Erythroblast (primary cell): Measurements from ENCODE around the gene LZIC.

Experiments
- GATA1 ChIP-seq: IDR thresholded peaks from 2 replicates; pipeline ENCODE4 v1.6.1; 2011; ENCODE audit warnings: low read depth, mild to moderate bottlenecking, control low read depth, low read length, moderate library complexity
- POLR2A ChIP-seq: IDR thresholded peaks from 2 replicates; pipeline ENCODE4 v1.6.1; 2011; ENCODE audit warnings: mild to moderate bottlenecking, low read length

DNA sequence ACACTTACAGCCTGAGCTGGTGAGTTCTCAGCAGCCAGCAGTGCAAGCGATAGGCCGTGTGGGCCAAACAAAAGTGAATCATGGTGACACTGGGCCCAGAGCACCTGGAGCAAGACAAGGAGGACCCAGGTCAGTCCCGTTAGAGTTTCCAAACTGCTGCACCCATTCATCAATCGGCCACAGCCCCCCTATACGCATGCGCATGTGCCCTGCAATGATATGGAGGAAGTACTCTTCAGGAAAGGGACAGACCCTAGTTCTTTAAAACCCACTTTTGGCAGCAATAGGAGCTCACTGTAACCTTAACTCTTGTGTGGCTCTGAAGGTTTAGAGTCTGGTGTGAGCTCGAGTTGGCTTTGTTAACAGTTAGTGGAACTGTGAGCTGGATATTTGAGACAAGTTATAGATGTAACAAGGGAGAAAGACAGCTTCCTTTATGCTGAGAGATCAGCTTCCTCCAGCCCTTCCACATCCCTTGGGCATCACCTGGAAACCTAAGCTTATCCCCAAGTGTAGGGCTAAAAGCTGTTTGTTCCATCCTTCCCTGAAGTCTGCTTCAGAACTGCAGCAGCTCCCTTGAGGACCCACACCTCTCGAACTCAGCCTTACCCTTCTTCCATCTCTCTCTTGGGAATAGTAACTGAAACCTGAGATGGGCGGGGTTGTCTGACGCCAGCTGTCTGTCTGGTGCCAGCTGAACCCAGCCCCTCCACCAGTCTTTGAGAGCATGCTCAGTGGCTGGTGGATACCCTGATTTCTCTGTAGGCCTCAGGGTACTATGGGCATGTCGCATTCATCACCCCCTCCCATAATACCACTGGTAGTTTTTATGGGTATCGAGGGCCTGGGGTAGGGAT, 17.7 kb upstream of the LZIC start:
- TF ChIP-seq POLR2A (no peak), GATA1 (no peak)
